Astrocyte of the spinal cord (primary cell): ENCODE measurements around the gene EIPR1.

Experiments used
- DNase-seq: peaks from one replicate; pipeline ENCODE4 v3.0.0; 2011; ENCODE audit warnings: low read depth, low spot score
- H3K4me3 ChIP-seq: 2 replicates; pipeline ENCODE4 v1.5.1; 2011; ENCODE audit warnings: low read depth, mild to moderate bottlenecking, low read length, moderate library complexity
- in situ Hi-C: cut with HindIII; loops from 2 replicates; pipeline ENCODE4 v1.10.0; 2017; ENCODE audit warnings: low sequenced_read_pairs
- TF ChIP-seq, protein P1 (sequence below): IDR thresholded peaks from 2 replicates; pipeline ENCODE4 v1.5.1; 2012; ENCODE audit warnings: low read depth, mild to moderate bottlenecking, low read length, inconsistent platforms

The EIPR1 gene

DNA sequence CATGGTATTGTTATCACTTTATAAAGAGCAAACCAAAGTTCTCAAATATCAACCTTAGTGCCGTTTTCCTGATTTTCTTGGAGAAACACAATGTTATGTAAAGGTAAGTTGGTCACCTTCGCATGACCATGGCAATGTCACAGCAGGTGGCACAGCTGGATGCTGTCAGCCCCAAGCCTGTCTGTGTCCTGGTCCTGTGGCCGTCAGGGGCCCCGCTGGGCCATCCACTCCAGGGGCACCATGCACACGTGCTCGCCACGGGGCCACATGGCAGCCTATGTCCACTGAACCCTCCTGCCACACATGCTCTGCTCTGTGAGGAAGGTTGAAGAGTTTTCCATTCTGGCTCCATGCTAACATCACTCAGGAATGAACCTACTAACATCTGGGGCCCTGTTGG, 85.9 kb downstream of the EIPR1 start:
- DNase-seq = no peak
- H3K4me3 ChIP-seq = no peak overlapping the region
- TF ChIP-seq, protein P1, sequence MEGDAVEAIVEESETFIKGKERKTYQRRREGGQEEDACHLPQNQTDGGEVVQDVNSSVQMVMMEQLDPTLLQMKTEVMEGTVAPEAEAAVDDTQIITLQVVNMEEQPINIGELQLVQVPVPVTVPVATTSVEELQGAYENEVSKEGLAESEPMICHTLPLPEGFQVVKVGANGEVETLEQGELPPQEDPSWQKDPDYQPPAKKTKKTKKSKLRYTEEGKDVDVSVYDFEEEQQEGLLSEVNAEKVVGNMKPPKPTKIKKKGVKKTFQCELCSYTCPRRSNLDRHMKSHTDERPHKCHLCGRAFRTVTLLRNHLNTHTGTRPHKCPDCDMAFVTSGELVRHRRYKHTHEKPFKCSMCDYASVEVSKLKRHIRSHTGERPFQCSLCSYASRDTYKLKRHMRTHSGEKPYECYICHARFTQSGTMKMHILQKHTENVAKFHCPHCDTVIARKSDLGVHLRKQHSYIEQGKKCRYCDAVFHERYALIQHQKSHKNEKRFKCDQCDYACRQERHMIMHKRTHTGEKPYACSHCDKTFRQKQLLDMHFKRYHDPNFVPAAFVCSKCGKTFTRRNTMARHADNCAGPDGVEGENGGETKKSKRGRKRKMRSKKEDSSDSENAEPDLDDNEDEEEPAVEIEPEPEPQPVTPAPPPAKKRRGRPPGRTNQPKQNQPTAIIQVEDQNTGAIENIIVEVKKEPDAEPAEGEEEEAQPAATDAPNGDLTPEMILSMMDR = no peak
- in situ Hi-C loops = no loop called here

GRCh38 chr2:3291113-3291512, 86.5 kb downstream of the EIPR1 start:
- DNase-seq = no peak
- TF ChIP-seq, protein P1 = no peak
- H3K4me3 ChIP-seq = no peak overlapping the region
- in situ Hi-C loops = no loop called here

DNA sequence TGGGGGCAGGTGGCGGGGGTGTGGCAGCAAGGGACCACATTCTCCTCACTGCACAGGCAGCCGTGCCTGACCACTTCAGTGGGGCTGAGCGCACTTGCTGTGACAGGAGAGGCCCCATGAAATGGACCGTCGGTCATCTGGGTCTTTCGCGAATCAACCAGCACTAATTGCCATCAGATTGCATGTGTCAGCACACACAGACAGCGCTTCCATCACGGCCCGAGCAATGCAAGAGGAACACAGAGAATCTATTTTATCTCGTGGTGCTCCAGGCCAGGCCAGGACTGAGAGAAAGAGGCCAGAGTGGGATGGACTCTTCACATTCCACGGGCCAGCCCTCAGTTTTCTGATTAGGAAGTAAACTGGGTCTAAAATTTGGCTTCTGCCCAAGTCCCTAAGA, 87.0 kb downstream of the EIPR1 start:
- H3K4me3 ChIP-seq = no peak overlapping the region
- in situ Hi-C loops = no loop called here
- DNase-seq = no peak
- TF ChIP-seq, protein P1 = no peak

- in situ Hi-C loops = no loop called here
- TF ChIP-seq, protein P1 = no peak
- H3K4me3 ChIP-seq = no peak overlapping the region
- DNase-seq = no peak
Observed at GRCh38 chr2:3289971-3290370, 87.6 kb downstream of the EIPR1 start.

GRCh38 chr2:3289526-3289925, 88.1 kb downstream of the EIPR1 start:
- no peak for DNase-seq
- in situ Hi-C loops = no loop called here
- TF ChIP-seq, protein P1 = no peak
- H3K4me3 ChIP-seq = no peak overlapping the region

GRCh38 chr2:3289171-3289515, 88.5 kb downstream of the EIPR1 start:
- no peak overlapping the region for H3K4me3 ChIP-seq
- in situ Hi-C loops = no loop called here
- no peak for DNase-seq
- TF ChIP-seq, protein P1 = no peak
